Hypothalamus (tissue), 51 donors: ENCODE results near the gene DGKE.

Source experiments
- DNase-seq, 51 donors: peaks; one replicate each; lab custom pipeline; 2025; lab: John Stamatoyannopoulos, UW

Gene DGKE

DNA sequence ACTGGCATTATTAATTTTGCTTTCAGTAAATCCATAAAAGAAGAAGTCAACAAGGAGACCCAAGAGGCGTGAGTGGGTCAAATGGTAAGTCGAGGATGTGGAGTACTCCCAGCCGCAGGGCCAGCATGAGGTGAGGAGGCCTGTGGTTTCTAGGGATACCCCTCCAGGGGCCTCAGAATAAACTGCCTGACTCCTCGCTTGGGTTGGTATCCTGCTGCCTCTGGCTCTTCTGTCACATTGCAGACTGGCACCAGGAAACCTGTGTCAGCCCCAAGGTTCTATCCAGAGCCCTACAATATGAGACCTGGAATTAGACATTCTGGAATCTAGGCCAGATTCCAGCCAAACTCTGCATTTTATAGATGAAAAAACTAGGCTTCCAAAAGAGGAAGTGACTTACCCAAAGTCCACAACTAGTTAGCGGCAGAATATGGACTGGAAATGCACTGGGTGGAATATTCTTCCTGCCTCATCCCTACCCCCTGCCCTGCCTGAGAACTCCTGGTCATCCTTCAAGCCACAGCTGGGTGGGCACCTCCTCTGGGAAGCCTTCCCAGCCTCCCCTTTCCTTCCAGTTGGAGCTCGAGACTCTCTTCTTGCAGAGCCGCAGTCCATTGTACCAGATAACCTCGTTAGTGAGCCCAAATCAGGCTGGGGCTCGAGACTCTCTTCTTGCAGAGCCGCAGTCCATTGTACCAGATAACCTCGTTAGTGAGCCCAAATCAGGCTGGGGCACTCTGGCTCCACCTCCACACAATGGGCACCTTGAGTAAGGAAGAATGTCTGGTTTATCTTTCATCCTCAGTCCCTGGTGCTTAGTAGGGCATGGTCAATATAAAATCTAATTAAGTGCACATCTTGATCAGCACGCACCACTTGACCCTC is 22.8 kb upstream of the DGKE start:
- DNase-seq, result no peak

DNA sequence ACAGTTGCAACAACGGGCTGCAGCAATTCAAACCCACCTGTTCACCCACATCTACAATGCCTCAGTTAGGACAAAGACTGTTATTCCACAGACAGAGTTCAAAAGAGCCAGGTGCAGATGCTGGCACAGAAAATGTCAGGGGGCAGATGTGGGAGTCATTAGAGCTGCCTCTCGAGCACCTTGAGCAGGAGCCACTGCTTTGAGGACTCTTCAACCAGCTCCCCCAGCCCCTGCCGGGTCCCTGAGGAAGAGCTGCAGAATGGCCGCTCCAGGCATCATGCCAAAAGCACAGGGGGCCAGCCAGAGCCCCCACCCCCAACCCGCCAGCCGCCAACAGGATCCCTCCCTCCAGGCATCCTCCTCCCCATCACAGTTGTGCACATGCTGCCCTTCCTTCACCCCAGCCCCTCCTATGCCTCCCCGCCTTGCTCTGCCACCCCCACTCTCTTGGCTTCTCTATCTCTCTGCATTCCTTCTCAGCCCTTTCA is 21.0 kb upstream of the DGKE start:
- DNase-seq, result no peak

DNA sequence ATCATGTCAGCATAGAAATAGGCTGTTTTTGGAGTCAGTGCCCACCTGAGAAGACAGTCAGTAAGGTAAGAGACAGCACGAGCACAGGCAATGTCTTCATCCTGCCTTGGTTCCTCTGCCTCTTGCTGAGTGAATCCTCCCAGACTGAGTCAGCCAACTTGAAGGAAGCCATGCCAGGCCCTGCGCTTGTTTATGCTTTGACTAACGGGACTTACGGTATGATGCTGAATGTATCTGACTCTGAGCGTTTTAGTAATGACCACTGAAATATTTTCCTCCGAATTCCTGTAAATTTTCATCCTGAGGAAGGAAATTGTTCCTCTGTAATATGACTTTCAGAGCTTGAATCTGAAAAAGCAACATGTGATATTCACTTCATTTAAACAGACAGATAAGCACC is 18.2 kb upstream of the DGKE start:
- DNase-seq, result no peak

DNA sequence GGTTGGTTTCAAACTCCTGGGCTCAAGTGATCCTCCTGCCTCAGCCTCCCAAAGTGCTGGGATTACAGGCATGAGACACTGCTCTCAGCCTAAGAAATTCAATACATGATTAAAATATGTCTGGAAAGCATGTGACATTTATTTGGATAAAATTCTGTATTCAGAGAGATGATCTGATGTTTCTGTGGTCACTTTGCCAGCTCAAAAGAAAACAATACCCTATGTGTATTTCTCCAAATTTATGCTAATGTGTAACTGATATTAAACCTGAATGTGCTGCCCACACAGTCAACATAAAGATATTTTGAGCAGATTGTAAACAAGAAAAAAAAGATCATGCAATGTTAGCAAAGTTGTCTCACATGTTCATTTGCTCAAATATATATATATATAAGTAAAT is 16.9 kb upstream of the DGKE start:
- DNase-seq, result no peak

DNA sequence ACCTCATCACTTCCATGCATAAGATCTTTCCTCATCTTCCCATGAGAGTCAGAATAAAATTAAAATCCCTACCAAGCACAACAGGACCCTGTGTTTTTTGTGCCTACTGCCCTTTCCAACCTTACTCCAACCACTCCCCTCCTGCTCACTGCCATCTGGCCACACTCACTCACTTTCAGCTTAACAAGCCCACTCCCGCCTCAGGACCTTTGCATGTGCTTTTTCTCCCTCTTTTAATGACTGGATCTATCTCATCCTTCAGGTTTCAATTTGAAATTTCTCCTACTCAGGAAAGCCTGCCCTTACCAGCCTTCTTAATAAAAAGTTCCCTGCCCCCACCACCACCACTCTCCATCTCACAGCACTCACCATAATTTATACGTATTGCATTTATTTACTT is 14.9 kb upstream of the DGKE start:
- DNase-seq, result no peak

DNA sequence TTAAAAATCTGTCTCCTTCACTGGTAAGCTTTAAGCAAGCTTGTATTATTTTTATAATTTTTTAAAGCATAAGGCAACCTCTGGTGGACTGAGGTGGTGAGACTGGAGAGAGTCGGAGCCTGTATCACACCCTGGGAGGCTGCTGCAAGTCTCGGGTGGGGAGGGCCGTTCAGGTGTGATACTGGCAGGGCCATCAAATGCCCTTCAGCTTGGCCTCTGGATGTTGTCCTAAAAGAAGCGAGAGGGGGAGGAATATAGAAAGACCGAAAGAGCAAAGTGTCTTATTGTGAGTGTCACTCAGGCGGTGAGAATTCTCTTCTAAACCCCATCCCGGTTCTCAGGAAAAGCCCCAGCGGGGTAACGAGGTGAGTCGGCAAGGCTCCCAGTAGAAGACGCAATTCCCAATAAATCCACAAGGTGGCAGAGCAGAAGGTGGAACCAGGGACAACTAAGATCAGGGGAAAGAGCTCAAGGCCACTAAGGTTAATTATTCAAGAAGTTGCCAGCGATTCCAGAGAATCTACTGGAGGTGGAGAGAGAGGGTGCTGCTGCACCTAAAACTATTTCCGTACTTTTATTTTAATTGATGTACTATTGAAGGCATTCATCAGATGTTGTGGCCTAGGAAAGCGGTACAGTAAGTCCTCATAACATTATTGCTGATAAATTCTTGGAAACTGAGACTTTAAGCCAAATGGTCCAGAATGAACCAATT is 14.4 kb upstream of the DGKE start:
- DNase-seq, result peak in 30 of 51 donors; percentile 2 to 66 (median 16)

DNA sequence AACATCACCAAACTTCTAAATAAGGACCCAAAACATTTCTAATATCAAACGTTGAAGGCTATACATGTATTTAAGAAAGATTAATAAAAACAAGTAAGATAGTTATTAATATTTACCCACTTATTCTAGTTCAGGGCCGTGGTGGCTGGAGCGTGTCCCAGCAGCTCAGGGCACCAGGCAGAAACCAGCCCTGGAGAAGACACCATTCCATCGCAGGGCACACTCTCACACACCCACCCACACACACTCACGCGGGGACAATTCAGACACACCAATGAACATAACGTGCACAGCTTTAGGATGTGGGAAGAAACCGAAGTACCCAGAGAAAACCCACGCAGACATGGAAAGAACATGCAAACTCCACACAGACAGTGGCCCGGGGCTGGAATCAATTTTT is 13.7 kb upstream of the DGKE start:
- no peak for DNase-seq

DNA sequence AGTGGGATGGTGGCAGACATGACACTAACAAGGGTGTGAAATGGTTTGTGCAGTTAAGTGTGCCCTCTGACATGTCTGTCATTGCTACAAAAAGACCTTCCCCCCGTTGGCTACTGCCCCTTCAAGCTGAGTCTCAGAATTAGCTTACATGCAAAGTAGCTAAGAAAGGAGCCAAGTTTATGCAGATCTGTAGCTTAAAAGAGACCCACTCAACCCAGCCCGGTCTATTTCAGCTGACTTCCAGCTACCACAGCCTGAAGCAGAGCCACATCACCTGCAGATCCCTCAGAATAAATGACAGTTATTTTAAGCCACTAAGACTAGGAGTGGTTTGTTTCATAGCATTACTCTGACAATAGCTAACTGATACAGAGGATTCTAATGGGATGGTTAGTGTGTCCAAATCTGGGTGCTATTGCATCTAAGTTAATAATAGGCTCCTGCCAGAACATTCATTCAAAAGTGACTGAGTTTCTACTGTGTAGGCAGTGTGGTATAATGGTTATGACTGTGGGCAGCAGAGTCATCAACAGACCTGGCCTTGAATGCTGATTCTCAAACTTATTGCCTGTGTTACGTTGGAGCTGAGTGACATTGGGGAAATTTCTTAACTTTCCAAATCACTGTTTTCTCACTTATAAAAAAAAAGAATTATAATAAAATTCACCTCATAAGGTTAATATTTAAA is 12.0 kb upstream of the DGKE start:
- DNase-seq, result no peak

DNA sequence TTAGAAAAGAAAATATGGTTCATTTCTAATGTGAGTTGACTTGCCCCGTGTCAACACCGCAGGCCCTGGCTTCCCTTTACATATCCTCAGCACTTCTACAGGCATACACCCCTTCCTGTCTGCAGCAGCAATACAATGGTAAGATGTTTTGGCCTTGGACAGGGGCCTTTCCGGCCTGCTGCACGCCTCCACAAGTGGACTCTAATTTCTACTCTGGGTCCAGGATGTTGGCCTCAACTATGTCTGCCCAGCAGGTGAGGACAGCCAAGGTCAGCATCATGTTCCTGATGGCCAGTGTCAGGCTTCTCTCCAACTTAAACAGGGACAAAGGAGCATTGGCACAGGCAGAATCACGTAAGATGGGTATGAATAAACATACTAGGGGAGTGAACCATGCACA is 11.2 kb upstream of the DGKE start:
- no peak for DNase-seq

DNA sequence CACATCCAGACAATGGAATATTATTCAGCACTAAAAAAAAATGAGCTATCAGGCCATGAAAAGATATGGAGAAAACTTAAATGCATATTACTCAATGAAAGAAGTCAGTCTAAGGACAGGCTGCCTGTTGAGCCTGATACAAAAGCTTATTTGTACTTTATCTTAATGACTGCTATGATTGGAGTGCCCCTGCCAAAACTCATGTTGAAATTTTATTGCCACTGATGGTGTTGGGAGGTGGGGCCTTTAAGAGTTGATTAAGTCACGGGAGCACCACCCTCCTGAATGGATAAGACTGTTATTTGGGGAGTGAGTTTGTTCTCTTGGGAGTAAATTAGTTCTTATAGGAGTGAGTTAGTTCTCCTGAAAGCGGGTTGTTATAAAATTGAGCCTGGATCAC is 10.1 kb upstream of the DGKE start:
- no peak for DNase-seq

DNA sequence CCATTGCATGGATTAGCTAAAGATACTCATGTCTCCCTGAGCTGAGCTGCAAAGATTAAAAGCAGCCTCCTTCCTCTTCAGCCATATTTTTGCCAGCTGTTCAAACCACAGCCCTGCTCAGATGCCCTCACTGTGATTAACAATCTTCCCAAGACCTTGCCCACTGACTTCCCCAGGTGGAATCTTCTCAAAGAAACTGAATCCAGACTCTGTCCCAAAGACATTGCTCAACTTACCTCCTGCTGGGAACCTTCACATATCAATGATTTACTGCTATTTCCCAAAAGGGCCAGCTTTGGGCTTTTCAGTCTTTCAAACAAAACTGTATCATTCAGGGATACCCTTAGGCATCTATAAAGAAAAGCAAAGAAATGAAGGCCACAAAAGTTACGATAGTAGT is 9.4 kb upstream of the DGKE start:
- no peak for DNase-seq

DNA sequence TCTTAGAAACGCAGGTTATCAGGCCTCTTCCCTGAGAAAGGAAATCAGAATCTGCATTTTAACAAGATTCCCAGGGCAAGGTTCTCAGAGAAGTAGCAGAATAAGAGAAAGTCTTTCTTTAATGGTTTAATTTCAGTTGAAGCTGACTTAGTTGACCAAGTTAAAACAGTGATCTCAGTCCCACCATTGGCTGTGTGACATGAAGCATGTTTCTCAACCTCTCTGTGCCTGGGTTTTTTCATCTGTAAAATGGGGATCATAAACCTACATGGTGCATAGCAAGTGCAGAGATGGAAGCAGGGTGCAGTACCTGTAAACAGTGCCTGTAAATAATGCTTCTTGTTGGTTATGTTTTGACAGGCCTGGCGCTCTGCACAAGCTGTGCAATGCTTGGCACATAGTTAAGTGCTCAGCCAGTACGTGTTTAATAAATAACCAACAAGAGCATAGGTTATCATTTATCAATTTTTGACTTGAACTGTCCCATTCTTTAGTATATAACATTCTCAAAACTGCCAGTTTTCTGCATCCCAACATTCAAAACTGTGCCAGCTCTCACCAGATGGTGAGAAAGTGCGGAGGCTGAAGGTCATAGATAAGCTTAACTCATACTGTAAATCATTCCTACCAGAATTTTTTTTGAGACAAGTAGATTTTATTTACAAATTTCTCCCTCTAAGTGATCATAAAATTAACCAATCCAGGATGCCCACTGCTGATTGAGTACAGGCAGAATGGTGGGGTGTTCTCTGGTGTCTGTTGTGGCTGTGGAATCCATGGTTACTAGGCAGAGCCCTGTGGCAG is 7.1 kb upstream of the DGKE start:
- no peak for DNase-seq

DNA sequence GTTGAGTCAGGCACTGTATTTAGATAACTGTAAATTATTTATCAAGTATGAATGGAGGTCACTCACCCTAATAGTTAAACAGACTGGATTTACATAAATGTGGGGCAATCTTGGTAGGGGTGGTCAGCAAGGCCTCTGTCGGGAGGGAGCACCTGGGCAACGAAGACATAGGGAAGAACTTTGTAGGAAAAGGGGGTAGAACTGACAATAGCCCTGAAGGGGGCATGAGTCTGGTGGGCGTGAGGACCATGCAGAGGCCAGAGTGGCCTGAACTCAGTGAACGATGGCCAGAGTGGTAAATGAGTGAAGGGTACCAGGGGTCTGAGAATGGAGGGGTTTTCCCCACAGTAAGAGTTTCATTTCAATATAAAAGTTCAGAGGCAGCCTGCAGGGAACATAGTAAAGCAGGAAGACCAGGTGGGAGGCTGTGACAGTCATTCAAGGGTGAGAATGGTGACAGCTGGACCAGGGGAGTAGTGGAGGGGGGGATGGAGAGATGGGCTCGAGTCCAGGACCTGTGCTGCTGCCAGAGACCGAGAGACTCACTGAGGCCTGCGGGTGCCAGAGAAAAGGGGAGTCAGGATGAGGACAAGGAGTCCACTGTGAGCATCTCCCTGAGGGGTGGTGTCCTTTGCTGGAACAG is 3.1 kb upstream of the DGKE start:
- no peak for DNase-seq

DNA sequence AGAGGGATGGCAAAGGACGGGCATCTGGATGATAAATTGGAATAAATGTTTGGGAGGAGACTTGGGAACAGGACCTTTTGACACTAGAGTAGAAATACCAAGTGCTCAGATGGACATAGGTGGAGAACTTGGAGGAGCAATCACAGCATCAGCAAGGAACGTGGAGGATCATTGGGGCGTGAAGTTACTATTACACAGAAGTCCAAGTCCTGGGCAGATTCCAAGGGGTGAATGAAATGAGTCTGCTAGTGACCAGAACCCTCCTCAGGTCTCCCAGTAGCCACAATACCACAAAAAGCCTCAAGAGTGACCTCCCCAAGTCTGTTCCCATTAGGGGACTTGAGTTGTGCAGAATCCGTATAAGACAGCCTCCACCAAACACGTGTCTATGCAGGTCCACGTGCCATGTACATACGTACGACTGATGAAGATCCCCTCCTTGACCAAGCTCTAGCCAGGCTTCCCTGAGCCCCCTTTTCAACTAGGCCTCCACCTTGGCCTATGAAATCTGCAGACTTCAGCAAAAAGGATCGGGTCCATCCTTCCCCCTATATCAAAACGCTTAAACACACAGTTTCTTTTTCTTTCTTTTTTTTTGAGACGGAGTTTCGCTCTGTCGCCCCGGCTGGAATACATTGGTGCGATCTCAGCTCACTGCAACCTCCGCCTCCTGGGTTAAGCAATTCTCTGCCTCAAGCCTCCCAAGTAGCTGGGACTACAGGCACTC is 2.4 kb upstream of the DGKE start:
- DNase-seq, result no peak

DNA sequence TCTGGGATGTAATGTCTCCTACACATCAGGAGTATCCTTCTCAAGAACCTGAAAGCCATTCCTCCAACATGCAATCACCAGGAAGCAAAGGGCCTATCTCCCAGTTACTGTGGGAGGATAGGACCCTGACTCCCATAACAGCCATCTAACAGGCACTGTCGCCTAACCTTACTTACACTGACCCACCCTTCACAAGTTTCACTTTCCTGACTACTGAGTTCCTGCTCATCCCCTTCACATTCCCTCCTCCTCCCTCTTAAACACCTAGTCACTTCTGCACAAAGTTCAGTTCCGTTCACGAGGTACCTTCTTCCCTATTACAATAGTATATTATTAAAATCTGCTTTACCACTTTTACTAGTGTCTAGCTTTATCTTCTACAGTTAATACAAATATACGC is 1.5 kb upstream of the DGKE start:
- no peak for DNase-seq

DNA sequence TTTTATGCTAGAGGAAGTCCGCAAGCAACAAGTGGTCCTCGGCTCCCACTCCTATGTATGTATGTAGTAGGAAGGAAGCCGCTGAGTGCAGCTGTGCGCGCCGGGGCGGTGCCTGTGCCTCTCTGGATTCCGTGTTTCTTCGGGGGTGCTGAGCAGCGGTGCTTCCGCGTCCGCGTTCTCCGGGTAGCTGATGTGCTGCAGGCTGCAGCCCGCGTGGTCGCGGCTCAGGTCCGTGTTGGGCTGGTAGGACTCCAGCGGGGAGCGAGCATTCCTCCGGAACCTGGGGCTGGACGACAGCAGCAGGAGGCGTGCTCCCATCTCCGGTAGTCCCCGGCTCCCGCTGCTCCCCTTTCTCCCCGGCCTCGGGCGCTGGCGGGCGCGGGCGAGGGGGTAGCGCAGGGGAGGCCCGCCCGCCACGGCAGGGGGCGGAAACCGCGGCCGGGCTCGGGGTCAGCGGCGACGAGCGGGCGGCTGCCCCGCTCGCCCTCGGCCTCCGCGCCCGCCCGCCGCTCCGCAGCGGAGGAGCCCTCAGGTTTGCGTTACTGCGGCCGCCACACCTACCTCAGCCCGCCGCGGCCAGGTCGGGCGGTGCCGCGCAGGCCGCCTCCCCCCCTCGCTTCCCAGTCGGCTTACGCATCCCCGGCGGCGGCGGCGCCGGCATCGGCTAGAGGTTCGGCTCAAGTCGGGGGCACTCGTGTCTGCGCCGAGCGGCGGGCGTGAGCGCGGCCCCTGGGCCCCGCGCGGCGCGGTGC is 718 bp upstream of the DGKE start:
- peak in 32 of 51 donors; percentile 7 to 62 (median 34) for DNase-seq

DNA sequence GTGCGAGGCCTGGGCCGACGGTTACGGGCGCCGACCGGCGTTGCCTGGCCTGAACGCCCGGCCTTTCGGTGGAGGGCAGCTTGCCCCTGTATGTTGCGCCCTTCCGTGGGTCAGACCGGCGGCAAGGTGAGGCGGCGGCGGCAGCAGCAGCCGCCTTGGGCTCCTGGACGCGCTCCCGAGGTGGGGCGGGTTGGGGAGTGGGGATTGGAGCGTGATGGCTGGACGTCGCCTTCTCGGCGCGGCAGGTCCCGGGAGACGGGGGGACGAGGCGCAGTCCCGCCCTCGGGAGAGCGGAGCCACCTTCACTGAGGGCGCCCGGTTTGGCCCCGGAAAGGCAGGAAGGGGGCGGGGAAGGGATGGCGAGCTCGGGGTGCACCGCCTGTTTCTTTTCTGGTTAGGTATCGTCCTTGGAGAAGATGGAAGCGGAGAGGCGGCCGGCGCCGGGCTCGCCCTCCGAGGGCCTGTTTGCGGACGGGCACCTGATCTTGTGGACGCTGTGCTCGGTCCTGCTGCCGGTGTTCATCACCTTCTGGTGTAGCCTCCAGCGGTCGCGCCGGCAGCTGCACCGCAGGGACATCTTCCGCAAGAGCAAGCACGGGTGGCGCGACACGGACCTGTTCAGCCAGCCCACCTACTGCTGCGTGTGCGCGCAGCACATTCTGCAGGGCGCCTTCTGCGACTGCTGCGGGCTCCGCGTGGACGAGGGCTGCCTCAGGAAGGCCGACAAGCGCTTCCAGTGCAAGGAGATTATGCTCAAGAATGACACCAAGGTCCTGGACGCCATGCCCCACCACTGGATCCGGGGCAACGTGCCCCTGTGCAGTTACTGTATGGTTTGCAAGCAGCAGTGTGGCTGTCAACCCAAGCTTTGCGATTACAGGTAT is 671 bp downstream of the DGKE start:
- peak in 34 of 51 donors; percentile 9 to 72 (median 38) for DNase-seq

DNA sequence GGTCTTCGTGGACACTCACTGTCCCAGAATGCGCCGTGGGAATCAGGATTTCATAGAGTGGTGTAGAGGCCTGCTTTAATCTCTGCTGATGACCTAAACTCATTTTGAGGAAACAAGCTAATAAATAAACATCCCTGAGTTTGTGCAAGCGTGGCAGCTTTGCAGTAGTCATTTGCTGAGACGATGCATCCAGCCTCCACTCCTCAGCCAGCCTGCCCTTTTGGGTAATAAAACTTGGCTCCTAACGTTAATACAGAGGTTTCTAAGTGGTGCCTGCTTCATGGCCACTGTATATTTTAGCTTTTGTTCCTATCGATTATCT is 1.3 kb downstream of the DGKE start:
- DNase-seq, result no peak
